ENCODE measurements around the gene CNN1.

Gene CNN1

GRCh38 chr19:11551603-11552235 is 13.1 kb downstream of the CNN1 start:
- TF ChIP-seq, protein P1, sequence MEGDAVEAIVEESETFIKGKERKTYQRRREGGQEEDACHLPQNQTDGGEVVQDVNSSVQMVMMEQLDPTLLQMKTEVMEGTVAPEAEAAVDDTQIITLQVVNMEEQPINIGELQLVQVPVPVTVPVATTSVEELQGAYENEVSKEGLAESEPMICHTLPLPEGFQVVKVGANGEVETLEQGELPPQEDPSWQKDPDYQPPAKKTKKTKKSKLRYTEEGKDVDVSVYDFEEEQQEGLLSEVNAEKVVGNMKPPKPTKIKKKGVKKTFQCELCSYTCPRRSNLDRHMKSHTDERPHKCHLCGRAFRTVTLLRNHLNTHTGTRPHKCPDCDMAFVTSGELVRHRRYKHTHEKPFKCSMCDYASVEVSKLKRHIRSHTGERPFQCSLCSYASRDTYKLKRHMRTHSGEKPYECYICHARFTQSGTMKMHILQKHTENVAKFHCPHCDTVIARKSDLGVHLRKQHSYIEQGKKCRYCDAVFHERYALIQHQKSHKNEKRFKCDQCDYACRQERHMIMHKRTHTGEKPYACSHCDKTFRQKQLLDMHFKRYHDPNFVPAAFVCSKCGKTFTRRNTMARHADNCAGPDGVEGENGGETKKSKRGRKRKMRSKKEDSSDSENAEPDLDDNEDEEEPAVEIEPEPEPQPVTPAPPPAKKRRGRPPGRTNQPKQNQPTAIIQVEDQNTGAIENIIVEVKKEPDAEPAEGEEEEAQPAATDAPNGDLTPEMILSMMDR (IDR thresholded peaks at IDR 0.05): peak; percentile 26; the same call in 1 of the 2 replicates

GRCh38 chr19:11552666-11553372 is 14.2 kb downstream of the CNN1 start:
- TF ChIP-seq, protein P1 (IDR thresholded peaks at IDR 0.05): no peak

DNA sequence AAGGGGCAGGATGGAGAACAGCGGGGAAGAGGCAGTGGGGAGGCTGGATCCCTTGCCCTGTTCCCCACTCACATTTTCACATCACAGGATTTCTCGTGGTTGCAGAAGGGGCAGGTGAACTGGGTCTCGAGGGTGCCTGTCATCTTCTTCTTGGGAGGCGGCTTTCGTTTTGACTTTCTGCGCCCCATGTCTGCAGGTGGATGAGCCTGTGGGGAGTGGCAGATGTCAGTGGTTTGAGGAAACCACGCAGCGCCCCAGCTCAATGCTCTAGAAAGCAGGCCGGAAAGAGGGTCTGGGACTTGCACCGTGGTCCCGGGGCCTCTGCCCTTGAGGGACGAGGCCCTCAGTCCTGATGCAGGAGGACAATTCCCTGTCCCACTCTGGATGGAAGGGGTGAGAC is 15.5 kb downstream of the CNN1 start:
- TF ChIP-seq, protein P1 (IDR thresholded peaks at IDR 0.05): no peak

GRCh38 chr19:11555246-11555645 is 16.6 kb downstream of the CNN1 start:
- TF ChIP-seq, protein P1 (IDR thresholded peaks at IDR 0.05): no peak

DNA sequence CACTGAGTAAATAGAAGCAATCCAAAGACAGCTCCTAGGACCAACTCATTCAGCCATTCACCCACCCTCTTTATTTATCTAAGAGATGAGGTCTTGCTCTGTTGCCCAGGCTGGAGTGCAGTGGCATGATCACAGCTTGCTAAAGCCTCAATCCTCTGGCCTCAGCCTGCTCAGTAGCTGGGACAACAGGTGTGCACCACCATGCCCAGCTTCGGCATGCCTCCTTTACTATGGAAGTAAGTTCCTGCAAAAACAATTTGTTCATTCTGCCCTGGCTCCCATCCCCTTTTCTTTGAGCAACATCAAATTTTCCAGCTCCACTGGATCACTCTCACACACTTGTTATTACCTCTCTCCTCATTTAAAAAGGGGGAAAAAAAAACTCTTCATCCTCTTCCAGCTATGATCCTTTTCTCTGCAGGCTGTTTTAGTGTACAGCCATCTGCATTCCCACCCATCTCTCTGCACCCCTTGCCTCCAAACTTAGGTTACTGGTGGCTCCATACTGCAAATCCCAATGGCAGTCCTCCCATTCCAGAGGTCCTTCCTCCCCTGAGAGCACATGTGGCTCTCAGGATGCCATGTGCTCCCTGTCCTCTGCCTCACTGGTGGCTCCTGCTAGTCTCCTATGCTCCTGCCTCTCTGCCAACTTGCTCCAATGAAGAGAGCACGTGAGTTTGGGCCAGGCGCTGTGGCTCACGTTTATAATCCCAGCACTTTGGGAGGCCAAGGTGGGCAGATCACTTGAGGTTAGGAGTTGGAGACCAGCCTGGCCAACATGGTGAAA is 18.2 kb downstream of the CNN1 start:
- TF ChIP-seq, protein P1 (IDR thresholded peaks at IDR 0.05): no peak

DNA sequence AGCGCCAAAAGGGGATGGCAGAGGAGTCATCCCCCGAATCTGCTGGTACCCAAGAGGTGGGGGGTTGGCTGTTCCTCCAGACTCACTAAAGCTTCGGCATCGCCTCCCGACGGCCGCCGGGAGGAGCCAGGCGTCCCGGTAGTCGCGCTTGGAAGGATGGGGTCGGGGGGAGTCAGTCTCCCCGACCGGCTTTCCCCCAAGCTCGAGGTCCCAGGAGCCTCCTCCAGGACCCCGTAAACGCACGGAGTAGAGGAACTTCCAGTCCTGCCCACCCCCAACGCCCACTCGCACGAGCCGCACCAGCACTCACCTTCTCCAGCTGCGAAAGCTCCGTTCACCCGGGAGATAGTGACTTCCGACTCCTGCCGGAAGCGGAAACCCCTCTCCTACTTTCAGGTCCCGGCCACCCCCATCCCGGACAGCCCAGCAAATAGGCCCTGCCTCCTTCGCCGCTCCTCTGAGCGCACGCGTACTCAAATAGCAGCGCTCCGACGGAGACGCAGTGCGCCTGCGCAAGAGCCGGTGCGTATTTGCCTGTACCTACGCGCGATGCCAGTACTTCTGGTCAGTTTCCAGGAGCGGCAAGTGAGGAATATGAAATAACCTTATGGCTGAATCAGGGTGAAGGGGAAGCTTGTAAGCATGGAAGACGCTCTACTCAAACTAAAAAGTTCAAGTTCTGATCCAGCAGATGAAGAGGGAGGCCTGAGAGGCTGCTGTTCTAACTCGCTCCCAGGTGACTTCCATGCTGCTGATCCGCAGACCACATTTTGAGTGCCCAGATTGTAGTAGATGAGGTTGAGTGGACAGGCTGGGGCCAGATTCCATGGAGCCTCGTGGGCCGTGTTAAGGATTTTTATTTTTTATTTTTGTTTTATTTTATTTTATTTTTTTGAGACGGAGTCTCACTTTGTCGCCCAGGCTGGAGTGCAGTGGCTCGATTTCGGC is 20.5 kb downstream of the CNN1 start, which contains the start of gene ELOF1:
ELOF1 (minus strand) TSS at position 350 of the 948 bp plus-strand sequence. CDS start 4,883 bp downstream, outside the sequence.
- TF ChIP-seq, protein P1 (IDR thresholded peaks at IDR 0.05): peak; percentile 27; the same call in 1 of the 2 replicates
